Fibroblast of villous mesenchyme (primary cell): ENCODE data around the gene MAST3. TPM values are rescaled to one million over a fixed set of nuclear protein-coding genes. Genes with fewer than 3 reads are reported as not detected.
"Not testable (repeated sequence)": the region's sequence is repeated elsewhere in the genome, so short reads cannot be mapped to it uniquely, and the experiment has no call there.

Experiments
- DNase-seq: peaks from one replicate; pipeline ENCODE4 v3.0.0-alpha.2; 2010; ENCODE audit warnings: low read depth
- H3K4me3 ChIP-seq: 2 replicates; pipeline ENCODE4 v1.5.1; 2011; ENCODE audit warnings: low read depth, mild to moderate bottlenecking, low read length
- CTCF ChIP-seq: IDR thresholded peaks from 2 replicates; pipeline ENCODE4 v1.5.1; 2012; ENCODE audit warnings: low read depth, mild to moderate bottlenecking, low read length; ENCODE audit not compliant: insufficient read depth
- total RNA-seq: library from RNA; depleted of rRNA; stranded (reverse); fragments of >200 nt; gene quantifications from 2 replicates; pipeline ENCODE4 v1.2.3, GENCODE V29; 2012

Gene MAST3
- total RNA-seq, 1 donor, result 3.0 TPM

DNA sequence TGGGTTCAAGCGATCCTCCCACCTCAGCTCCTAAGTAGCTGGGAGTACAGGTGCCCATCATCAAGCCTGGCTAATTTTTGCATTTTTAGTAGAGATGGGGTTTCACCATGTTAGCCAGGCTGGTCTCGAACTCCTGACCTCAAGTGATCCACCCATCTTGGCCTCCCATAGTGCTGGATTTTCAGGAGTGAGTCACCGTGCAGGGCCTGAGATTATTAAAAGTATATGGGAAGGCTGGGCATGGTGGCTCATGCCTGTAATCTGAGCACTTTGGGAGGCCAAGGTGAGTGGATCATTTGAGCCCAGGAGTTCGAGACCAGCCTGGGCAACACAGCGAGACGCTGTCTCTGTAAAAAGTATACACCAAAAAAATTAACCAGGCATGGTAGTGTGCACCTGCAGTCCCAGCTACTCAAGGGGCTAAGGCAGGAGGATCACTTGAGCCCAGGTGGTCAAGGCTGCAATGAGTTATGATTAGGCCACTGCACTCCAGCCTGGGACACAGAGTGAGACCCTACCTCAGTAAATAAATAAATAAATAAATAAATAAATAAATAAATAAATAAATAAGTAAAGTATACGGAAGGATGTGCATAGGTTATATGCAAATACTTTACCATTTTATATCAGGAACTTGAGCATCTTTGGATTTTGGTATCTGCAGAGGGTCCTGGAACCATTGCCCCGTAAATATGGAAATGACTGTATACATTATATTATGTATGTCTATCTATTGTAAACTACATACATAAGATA is 11.7 kb upstream of the MAST3 start:
- TF ChIP-seq CTCF, result no peak
- DNase-seq, result no peak
- H3K4me3 ChIP-seq, result no peak overlapping the region

GRCh38 chr19:18086590-18087138 is 10.9 kb upstream of the MAST3 start, which contains the start of gene IL12RB1:
Gene IL12RB1, minus strand, starts transcription at chr19:18086934. Its CDS starts 111 bp downstream, at chr19:18086823.
- peak within 1 kb of the TSS; percentile 47 for H3K4me3 ChIP-seq
- peak; percentile 36 for DNase-seq
- no peak for TF ChIP-seq CTCF

DNA sequence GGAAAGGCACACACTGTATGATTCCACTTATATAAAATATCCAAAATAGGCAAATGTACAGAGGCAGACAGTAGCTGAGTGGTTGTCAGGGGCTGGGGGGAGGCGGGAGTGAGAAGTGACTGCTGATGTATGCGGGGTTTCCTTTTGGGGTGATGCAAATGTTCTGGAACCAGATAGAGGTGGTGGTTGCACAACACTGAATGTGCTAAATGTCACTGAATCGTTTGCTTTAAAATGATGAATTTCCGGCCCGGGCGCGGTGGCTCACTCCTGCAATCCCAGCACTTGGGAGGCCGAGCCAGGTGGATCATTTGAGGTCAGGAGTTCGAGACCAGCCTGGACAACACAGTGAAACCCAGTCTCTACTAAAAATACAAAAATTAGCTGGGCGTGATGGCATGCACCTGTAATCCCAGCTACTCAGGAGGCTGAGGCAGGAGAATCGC is 8.5 kb upstream of the MAST3 start:
- peak; percentile 76 for DNase-seq
- not testable (repeated sequence) for H3K4me3 ChIP-seq

GRCh38 chr19:18089726-18090125 is 7.9 kb upstream of the MAST3 start:
- DNase-seq, result no peak
- no peak overlapping the region for H3K4me3 ChIP-seq
- TF ChIP-seq CTCF, result no peak

DNA sequence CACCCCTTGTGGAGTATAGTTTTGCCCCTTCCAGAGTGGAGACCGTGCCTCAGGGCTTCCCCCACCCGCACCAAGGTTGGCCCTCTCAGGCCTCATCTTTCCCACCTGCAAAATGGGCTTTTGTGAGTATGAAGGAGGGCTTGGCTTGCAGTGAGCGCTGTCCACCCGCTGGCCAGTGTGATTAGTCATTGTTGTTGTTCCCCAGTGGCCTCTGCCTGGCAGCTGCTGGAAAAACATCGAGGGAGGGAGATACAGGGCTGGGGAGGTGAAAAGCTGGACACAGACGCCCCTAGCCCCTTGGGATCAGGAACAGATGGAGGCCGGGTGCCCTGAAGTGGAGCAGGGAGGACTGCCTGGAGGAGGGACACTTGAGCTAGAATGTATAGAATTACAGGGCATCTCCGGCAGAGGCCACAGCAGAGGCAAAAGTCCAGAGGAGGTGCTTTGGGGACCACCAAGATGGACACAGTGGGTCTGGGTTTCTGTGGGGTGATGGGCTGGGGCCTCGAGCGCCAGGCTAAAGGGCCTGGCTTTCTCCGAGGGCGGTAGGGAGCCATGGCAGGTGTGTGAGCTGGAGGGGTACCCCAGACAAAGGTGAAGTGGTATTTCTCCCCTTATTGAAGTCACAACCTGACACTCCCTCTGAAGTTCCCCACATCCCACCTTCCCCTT is 6.9 kb upstream of the MAST3 start:
- no peak for TF ChIP-seq CTCF
- no peak overlapping the region for H3K4me3 ChIP-seq
- peak; percentile 22 for DNase-seq

DNA sequence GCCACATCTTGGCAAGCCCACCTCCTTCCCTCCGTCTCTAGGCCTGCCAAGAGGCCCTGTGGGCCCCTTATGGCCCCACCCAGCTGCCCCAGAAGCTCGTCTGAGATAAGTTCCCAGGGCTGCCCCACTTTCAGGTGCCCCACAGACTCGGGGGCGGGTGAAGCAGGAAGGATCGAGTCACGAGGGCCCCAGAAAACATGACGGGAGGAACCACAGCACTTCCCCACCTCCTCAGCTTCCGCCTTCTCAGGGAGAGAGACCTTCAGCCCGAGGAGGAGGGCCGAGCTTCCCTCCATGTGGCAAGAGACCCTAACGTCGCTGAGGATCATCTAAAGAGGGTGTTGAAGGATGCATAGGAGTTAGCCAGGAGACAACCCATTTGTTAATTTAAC is 6.4 kb upstream of the MAST3 start:
- no peak for TF ChIP-seq CTCF
- no peak for DNase-seq

GRCh38 chr19:18093439-18094161 is 4.0 kb upstream of the MAST3 start:
- no peak overlapping the region for H3K4me3 ChIP-seq
- no peak for DNase-seq
- TF ChIP-seq CTCF, result no peak

More for the DNA sequence above, 6.4 kb upstream of the MAST3 start:
- no peak overlapping the region for H3K4me3 ChIP-seq
